PC-3 (cell line): ENCODE results near the gene PDPK1. TPM values are rescaled to one million over a fixed set of nuclear protein-coding genes. Genes with fewer than 3 reads are reported as not detected.

Experiments used
- ATAC-seq: fragments of 200-7000 bp; cut with Tn5 transposase; 2 replicates; pipeline ENCODE4 v1.9.1; 2020; ENCODE audit warnings: mild to moderate bottlenecking, moderate library complexity
- BruUV-seq: library from RNA; stranded (reverse); fragments of 400-500 nt; replicated peaks from 2 replicates; lab custom pipeline; 2021; lab: Mats Ljungman, UMichigan
- CTCF ChIA-PET: fragments of 300-600 bp; sonication (Branson Sonifier 250); formaldehyde crosslinking; loops from one replicate; lab custom pipeline; 2022; ENCODE audit warnings: antibody characterized with exemption; lab: Charles Lee
- POLR2A ChIA-PET: fragments of 300-600 bp; sonication (Branson Sonifier 250); formaldehyde crosslinking; loops from one replicate; lab custom pipeline; 2022; ENCODE audit warnings: antibody characterized with exemption; ENCODE audit not compliant: unreplicated experiment; lab: Charles Lee
- DNase-seq: peaks from one replicate; pipeline ENCODE4 v3.0.0-alpha.2; 2015
- H2AFZ ChIP-seq: fragments of 300-600 bp; sonication (generic); 2 replicates; pipeline ENCODE4 v1.6.0; 2016; ENCODE audit warnings: antibody characterized with exemption, low read length
- H3F3A ChIP-seq: fragments of 300-600 bp; sonication (generic); one replicate; pipeline ENCODE4 v1.6.0; 2017; ENCODE audit warnings: antibody characterized with exemption, low read length, control low read depth, mild to moderate bottlenecking; ENCODE audit not compliant: unreplicated experiment
- H3K27ac ChIP-seq: fragments of 300-600 bp; sonication (generic); 2 replicates; pipeline ENCODE4 v1.5.1; 2016; ENCODE audit warnings: mild to moderate bottlenecking, low read length
- H3K27me3 ChIP-seq: fragments of 300-600 bp; sonication (generic); 2 replicates; pipeline ENCODE4 v1.6.1; 2016; ENCODE audit warnings: low read length, mixed read lengths
- H3K36me3 ChIP-seq: fragments of 300-600 bp; sonication (generic); 2 replicates; pipeline ENCODE4 v1.6.1; 2016; ENCODE audit warnings: low read depth, mixed run types, low read length, mixed read lengths
- H3K4me1 ChIP-seq: fragments of 300-600 bp; sonication (generic); 2 replicates; pipeline ENCODE4 v1.5.1; 2016; ENCODE audit warnings: low read length; ENCODE audit not compliant: insufficient read depth
- H3K4me2 ChIP-seq: fragments of 300-600 bp; sonication (generic); 2 replicates; pipeline ENCODE4 v1.6.0; 2016; ENCODE audit warnings: low read length
- H3K4me3 ChIP-seq: fragments of 300-600 bp; sonication (generic); 2 replicates; pipeline ENCODE4 v1.5.1; 2016; ENCODE audit warnings: mild to moderate bottlenecking, low read length, mixed read lengths
- H3K79me2 ChIP-seq: fragments of 300-600 bp; sonication (generic); 2 replicates; pipeline ENCODE4 v1.6.1; 2017; ENCODE audit warnings: low read length, mixed read lengths
- H3K9ac ChIP-seq: fragments of 300-600 bp; sonication (generic); 2 replicates; pipeline ENCODE4 v1.6.0; 2016; ENCODE audit warnings: mild to moderate bottlenecking, low read length
- H3K9me2 ChIP-seq: fragments of 300-600 bp; sonication (generic); replicated peaks from 2 replicates; pipeline ENCODE4 v1.6.1; 2016; ENCODE audit warnings: mixed run types, low read length, mixed read lengths
- H3K9me3 ChIP-seq: fragments of 300-600 bp; sonication (generic); 2 replicates; pipeline ENCODE4 v1.6.1; 2016; ENCODE audit warnings: low read length, mixed read lengths
- H4K20me1 ChIP-seq: fragments of 300-600 bp; sonication (generic); 2 replicates; pipeline ENCODE4 v1.6.1; 2016; ENCODE audit warnings: low read length, mixed read lengths
- EZH2 ChIP-seq: fragments of 300-600 bp; sonication (generic); IDR thresholded peaks from one replicate; pipeline ENCODE4 v1.6.1; 2017; ENCODE audit warnings: antibody characterized with exemption, mild to moderate bottlenecking, low read length; ENCODE audit not compliant: unreplicated experiment
- EZH2phosphoT487 ChIP-seq: fragments of 300-600 bp; sonication (generic); IDR thresholded peaks from 2 replicates; pipeline ENCODE4 v1.6.1; 2018; ENCODE audit warnings: mild to moderate bottlenecking, antibody characterized with exemption, low read length, borderline replicate concordance
- intact Hi-C: fragments of 100-400 bp; cut with micrococcal nuclease; formaldehyde crosslinking; loops from 2 replicates; pipeline ENCODE4 v1.9.0; 2023
- total RNA-seq: library from RNA; depleted of rRNA; stranded (reverse); fragments of >200 nt; gene quantifications from 2 replicates; pipeline ENCODE4 v1.2.3, GENCODE V29; 2014
- TF ChIP-seq, protein P1 (sequence below): fragments of 300-600 bp; sonication (generic); conservative IDR thresholded peaks from 2 replicates; pipeline ENCODE4 v1.5.1; 2017; ENCODE audit warnings: antibody characterized with exemption, low read depth, mild to moderate bottlenecking, low read length

Gene PDPK1
- total RNA-seq, 1 experiment from 2014 or later: 13.7 TPM

DNA sequence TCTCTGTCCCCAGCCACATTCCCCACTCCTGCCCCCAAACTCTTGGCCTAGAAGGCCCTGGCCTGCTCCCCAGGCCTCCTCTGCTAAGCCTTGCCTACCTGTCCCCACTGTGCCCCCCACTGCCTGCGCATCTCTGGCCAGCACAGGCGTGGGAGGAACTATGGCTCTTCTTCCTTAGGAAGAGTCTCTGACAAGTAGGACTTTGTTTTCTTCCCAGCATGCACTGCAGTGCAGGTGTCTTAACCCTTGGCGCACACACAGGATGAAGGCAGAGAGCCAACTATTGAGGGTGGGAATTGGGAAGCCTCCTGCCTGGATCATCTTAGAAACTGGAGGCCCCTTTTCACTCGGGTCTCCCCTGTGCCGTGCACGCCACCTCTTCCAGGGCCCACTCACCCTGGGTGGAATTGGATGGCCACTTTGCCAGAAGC, 14.0 kb upstream of the PDPK1 start:
- BruUV-seq: no TSS peak
- Histone ChIP-seq H3K9me2 (no peaks in the 10 kb centered on the region), H3K4me2 (no peak overlapping the region), H3K27me3 (no peaks in the 10 kb centered on the region), H3K79me2 (peaks cover 28% of the 10 kb centered on the region), H3K4me3 (no peak overlapping the region), H3K9ac (no peak overlapping the region), H3K36me3 (peaks cover 11% of the 10 kb centered on the region; the same call in 1 of the 2 replicates), H4K20me1 (no peaks in the 10 kb centered on the region), H3K9me3 (no peaks in the 10 kb centered on the region), H2AFZ (no peak overlapping the region), H3K4me1 (peaks cover 7% of the 10 kb centered on the region), H3K27ac (no peak overlapping the region), H3F3A (no peaks in the 10 kb centered on the region)
- intact Hi-C loops: no loop called here
- CTCF ChIA-PET: no interaction called here
- ATAC-seq (no peak), DNase-seq (no peak)
- TF ChIP-seq EZH2: no peak
- no peak for TF ChIP-seq EZH2phosphoT487
- TF ChIP-seq, protein P1, sequence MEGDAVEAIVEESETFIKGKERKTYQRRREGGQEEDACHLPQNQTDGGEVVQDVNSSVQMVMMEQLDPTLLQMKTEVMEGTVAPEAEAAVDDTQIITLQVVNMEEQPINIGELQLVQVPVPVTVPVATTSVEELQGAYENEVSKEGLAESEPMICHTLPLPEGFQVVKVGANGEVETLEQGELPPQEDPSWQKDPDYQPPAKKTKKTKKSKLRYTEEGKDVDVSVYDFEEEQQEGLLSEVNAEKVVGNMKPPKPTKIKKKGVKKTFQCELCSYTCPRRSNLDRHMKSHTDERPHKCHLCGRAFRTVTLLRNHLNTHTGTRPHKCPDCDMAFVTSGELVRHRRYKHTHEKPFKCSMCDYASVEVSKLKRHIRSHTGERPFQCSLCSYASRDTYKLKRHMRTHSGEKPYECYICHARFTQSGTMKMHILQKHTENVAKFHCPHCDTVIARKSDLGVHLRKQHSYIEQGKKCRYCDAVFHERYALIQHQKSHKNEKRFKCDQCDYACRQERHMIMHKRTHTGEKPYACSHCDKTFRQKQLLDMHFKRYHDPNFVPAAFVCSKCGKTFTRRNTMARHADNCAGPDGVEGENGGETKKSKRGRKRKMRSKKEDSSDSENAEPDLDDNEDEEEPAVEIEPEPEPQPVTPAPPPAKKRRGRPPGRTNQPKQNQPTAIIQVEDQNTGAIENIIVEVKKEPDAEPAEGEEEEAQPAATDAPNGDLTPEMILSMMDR: no peak
- POLR2A ChIA-PET: no interaction called here

DNA sequence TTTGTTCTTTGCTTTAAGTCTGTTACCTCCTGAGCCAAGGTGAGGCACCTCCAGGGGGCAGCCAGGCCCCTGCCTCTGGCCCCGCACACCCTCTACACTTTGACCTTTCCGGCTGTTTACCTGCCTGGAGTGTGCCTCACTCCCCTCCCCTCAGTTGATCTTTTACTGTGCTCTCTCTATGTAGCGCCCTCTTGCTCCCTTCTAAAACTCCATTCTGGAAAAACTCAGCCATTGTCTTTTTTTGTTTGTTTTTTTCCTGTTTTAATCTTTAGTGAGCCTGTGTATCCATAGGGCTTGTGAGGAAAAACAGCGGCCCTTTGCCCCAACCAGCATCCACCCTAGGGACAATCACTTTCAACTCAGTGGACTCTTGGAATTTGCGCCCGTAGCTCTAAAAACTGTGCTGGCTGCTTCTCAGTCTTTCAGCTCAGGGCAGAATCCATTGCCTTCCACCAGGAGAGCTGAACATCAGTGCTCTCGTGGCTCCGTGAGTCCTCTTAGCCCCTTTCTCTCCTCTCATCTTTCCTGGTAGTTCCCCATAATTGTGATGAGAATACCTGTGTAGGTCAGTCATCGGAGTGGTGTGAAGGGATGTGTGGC, 13.4 kb upstream of the PDPK1 start:
- H4K20me1 ChIP-seq: no peaks in the 10 kb centered on the region
- no peak overlapping the region for H2AFZ ChIP-seq
- no peak overlapping the region for H3K27ac ChIP-seq
- peaks cover 4% of the 10 kb centered on the region for H3K4me1 ChIP-seq
- H3K4me3 ChIP-seq: no peak overlapping the region
- ATAC-seq (no peak), DNase-seq (no peak)
- no TSS peak for BruUV-seq
- H3K9ac ChIP-seq: no peak overlapping the region
- H3K79me2 ChIP-seq: peaks cover 22% of the 10 kb centered on the region
- no peak overlapping the region for H3K4me2 ChIP-seq
- H3K27me3 ChIP-seq: no peaks in the 10 kb centered on the region
- POLR2A ChIA-PET: no interaction called here
- intact Hi-C loops: no loop called here
- no peaks in the 10 kb centered on the region for H3K9me3 ChIP-seq
- TF ChIP-seq EZH2: no peak
- TF ChIP-seq, protein P1: no peak
- TF ChIP-seq EZH2phosphoT487: no peak
- CTCF ChIA-PET: no interaction called here
- H3K36me3 ChIP-seq: peaks cover 11% of the 10 kb centered on the region; the same call in 1 of the 2 replicates
- H3F3A ChIP-seq: no peaks in the 10 kb centered on the region
- H3K9me2 ChIP-seq: no peaks in the 10 kb centered on the region

DNA sequence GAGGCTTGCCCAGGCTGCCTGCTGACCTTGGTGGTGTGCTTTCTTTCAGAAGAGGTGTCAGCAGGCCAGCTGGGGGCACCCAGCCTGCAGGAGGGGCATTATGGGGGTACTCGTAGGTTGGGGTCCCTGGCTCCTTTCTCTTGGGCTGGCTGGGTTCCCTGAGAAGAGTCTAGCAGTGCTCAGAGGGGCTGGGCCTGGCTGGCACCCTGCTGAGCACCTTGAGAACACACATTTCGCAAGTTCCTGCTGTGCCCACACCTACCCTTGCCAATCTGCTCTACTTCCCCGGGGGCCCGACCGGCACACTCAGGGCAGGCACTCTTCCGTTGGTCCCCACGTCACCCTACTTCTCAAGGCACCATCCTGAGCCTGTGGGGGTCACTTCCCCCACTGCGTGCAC, 11.7 kb upstream of the PDPK1 start:
- Histone ChIP-seq H3K4me1 (peaks cover 4% of the 10 kb centered on the region), H4K20me1 (no peaks in the 10 kb centered on the region), H3K4me3 (no peak overlapping the region), H3K36me3 (peaks cover 11% of the 10 kb centered on the region; the same call in 1 of the 2 replicates), H3K79me2 (peaks cover 14% of the 10 kb centered on the region; the same call in 1 of the 2 replicates), H3K27ac (no peak overlapping the region), H3K9ac (no peak overlapping the region), H3K4me2 (no peak overlapping the region), H2AFZ (no peak overlapping the region), H3K9me3 (no peaks in the 10 kb centered on the region), H3K27me3 (no peaks in the 10 kb centered on the region), H3F3A (no peaks in the 10 kb centered on the region), H3K9me2 (no peaks in the 10 kb centered on the region)
- intact Hi-C loops: no loop called here
- DNase-seq (no peak), ATAC-seq (no peak)
- TF ChIP-seq EZH2 (no peak), EZH2phosphoT487 (no peak)
- TF ChIP-seq, protein P1: no peak
- ChIA-PET CTCF (no interaction called here), POLR2A (no interaction called here)
- BruUV-seq: no TSS peak
